ENCODE data around the gene AKAP13. TPM values are rescaled to one million over a fixed set of nuclear protein-coding genes. Genes with fewer than 3 reads are reported as not detected.

The AKAP13 gene
- polyA plus RNA-seq, 1 of the 3 experiments (the other 2 are of a cell fraction): 8.4 TPM

- ChIA-PET POLR2A (no interaction called here), CTCF (interaction anchor here (0.8 kb wide), 1 partner anchor 484 kb away, joined by 3 read pairs; no protein-coding TSS in a partner anchor)
- H3K9ac ChIP-seq: no peak overlapping the region
- peaks cover 4% of the 10 kb centered on the region for H4K20me1 ChIP-seq (ENCODE audit: insufficient read depth)
- TF ChIP-seq NFIC (IDR thresholded peaks at IDR 0.05; ENCODE audit: borderline replicate concordance) (no peak), MEF2A (IDR thresholded peaks at IDR 0.05; ENCODE audit: borderline replicate concordance, low read depth) (no peak), IRF3 (IDR thresholded peaks at IDR 0.05; ENCODE audit: low read depth, low read length) (no peak), TCF12 (IDR thresholded peaks at IDR 0.05) (no peak), RFX5 (IDR thresholded peaks at IDR 0.05; ENCODE audit: low read length) (no peak), CHD2 (IDR thresholded peaks at IDR 0.05; ENCODE audit: low read length, partially characterized antibody) (no peak), ELF1 (IDR thresholded peaks at IDR 0.05) (no peak), RXRA (IDR thresholded peaks at IDR 0.05; ENCODE audit: borderline replicate concordance, low read depth) (no peak), TAF1 (IDR thresholded peaks at IDR 0.05; ENCODE audit: borderline replicate concordance, low read depth, low read length) (no peak), SIN3A (IDR thresholded peaks at IDR 0.05; ENCODE audit: borderline replicate concordance, low read depth, low read length) (no peak), POLR2AphosphoS5 (IDR thresholded peaks at IDR 0.05; ENCODE audit: low read depth, low read length) (no peak), REST (IDR thresholded peaks at IDR 0.05; ENCODE audit: low read depth, low read length) (no peak), SMC3 (IDR thresholded peaks at IDR 0.05; ENCODE audit: low read depth, low read length) (no peak), NRF1 (IDR thresholded peaks at IDR 0.05; ENCODE audit: low read depth, low read length) (no peak), ZBTB33 (IDR thresholded peaks at IDR 0.05; ENCODE audit: borderline replicate concordance, low read depth) (no peak)
- H3K9me2 ChIP-seq: no peaks in the 10 kb centered on the region
- H2AFZ ChIP-seq (ENCODE audit: low read depth): no peak overlapping the region
- no peak overlapping the region for H3K4me3 ChIP-seq (ENCODE audit: low read depth in 2 of 2, low read length in 1 of 2)
- no peaks in the 10 kb centered on the region for H3K9me3 ChIP-seq
- H3K79me2 ChIP-seq (ENCODE audit: insufficient read depth): no peaks in the 10 kb centered on the region
- no peaks in the 10 kb centered on the region for H3K36me3 ChIP-seq (replicated peaks in 1 of 2; ENCODE audit: control insufficient read depth in 1 of 2, insufficient read depth in 2 of 2, low read length in 1 of 2)
- no peak overlapping the region for H3K4me2 ChIP-seq
- H3K27ac ChIP-seq (ENCODE audit: low read depth in 2 of 2, low read length in 1 of 2): no peak overlapping the region
- WGBS (ENCODE audit: low lambda C conversion rate): 52% methylated on average over 1 of the region's 1 CpG
- H3F3A ChIP-seq (replicated peaks; ENCODE audit: insufficient read depth): peaks cover 16% of the 10 kb centered on the region
- no peak for DNase-seq
- H3K27me3 ChIP-seq (ENCODE audit: insufficient read depth): no peaks in the 10 kb centered on the region
- peaks cover 2 to 19% of the 10 kb centered on the region in 2 experiments; a peak in 2 of 4 replicates for H3K4me1 ChIP-seq (ENCODE audit: control insufficient read depth in 1 of 2, insufficient read depth in 2 of 2, low read depth in 1 of 2, low read length in 1 of 2)
Measured at GRCh38 chr15:85356276-85356675, 24.1 kb upstream of the AKAP13 start.

All from SK-N-SH (cell line).